GM12872 (cell line): ENCODE results near the gene OR52L1.

ENCODE experiments used
- TF ChIP-seq, protein P1 (sequence below): IDR thresholded peaks from 3 replicates; pipeline ENCODE4 v1.5.1; 2011; ENCODE audit warnings: low read depth, mild to moderate bottlenecking, low read length, moderate library complexity; ENCODE audit not compliant: insufficient read depth

OR52L1 gene

DNA sequence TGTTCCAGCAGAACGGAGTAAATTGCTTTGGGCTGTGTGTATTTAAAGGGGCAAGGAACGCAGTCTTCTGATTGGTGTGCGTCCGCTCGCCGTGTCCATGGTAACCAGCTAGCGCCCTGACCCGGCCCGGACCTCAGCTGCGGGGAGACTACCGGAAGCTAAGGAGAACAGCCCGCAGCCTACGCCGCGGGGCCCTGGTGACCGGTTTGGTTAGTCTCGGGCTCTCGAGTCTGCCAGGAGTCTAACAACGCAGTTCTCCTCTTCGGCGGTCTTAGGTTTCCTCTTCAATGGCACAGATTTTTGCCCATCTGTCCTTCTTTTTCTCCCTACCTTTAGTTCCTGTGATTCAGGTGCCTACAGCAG is 48.2 kb downstream of the OR52L1 start:
- TF ChIP-seq, protein P1, sequence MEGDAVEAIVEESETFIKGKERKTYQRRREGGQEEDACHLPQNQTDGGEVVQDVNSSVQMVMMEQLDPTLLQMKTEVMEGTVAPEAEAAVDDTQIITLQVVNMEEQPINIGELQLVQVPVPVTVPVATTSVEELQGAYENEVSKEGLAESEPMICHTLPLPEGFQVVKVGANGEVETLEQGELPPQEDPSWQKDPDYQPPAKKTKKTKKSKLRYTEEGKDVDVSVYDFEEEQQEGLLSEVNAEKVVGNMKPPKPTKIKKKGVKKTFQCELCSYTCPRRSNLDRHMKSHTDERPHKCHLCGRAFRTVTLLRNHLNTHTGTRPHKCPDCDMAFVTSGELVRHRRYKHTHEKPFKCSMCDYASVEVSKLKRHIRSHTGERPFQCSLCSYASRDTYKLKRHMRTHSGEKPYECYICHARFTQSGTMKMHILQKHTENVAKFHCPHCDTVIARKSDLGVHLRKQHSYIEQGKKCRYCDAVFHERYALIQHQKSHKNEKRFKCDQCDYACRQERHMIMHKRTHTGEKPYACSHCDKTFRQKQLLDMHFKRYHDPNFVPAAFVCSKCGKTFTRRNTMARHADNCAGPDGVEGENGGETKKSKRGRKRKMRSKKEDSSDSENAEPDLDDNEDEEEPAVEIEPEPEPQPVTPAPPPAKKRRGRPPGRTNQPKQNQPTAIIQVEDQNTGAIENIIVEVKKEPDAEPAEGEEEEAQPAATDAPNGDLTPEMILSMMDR, result no peak

DNA sequence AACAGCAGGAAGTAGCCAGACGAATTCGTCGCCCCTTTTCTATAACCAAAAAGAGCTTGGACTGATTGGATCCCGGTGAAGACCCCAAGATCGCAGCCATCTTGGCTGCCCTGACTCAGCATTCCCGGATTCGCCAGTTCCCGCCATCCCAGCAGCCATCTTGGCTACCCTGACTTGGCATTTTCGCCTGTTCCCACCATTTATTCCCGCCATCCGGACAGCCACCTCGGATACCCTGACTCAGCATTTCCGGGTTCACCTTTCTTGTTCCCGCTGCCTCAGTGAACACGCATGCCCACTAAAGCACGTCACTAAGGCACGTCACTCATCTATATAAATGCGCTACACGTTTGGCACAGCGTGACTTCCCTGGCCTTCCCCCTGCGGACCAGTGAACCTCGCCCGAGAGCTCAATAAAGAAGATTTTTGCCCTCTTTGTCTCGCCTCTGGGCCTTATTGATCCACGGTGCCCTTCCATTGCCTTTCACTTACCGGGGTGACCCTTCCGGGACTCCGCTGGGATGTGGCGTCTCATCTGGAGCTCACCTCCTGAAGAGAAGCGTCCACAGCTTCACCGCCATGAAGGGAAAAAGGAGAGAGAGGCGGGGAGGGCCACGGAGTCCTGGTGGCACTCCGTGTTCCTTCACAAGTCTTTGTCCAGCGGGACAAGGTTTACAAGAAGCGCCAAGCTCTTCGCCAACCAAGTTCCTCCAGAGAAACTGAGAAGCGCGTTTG is 48.8 kb downstream of the OR52L1 start:
- TF ChIP-seq, protein P1, result no peak
